ENCODE data around the gene RTN4RL1. TPM values are rescaled to one million over a fixed set of nuclear protein-coding genes. Genes with fewer than 3 reads are reported as not detected.
A peak's percentile ranks its signal among the peaks of the same experiment; 100 is the strongest.

Gene RTN4RL1
- total and polyA plus RNA-seq, 2 of the 4 experiments (the other 2 are of a cell fraction) = under 0.01 to 0.03 TPM

DNA sequence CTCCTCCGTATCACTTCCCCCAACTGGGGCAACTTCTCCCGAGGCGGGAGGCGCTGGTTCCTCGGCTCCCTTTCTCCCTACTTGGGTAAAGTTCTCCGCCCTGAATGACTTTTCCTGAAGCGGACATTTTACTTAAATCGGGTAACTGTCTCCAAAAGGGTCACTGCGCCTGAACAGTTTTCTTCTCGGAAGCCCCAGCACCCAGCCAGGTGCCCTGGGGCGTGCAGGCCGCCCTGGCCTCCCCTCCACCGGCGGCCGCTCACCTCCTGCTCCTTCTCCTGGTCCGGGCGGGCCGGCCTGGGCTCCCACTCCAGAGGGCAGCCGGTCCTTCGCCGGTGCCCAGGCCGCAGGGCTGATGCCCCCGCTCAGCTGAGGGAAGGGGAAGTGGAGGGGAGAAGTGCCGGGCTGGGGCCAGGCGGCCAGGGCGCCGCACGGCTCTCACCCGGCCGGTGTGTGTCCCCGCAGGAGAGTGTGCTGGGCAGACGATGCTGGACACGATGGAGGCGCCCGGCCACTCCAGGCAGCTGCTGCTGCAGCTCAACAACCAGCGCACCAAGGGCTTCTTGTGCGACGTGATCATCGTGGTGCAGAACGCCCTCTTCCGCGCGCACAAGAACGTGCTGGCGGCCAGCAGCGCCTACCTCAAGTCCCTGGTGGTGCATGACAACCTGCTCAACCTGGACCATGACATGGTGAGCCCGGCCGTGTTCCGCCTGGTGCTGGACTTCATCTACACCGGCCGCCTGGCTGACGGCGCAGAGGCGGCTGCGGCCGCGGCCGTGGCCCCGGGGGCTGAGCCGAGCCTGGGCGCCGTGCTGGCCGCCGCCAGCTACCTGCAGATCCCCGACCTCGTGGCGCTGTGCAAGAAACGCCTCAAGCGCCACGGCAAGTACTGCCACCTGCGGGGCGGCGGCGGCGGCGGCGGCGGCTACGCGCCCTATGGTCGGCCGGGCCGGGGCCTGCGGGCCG, 31.4 kb upstream of the RTN4RL1 start:
- Histone ChIP-seq H2AFZ (replicated peaks; ENCODE audit: low read length, poor library complexity) (peak overlapping the region; percentile 75), H2BK15ac (ENCODE audit: low read depth, low read length) (no peak overlapping the region), H4K5ac (ENCODE audit: low read depth, low read length) (peak overlapping the region; percentile 5), H2BK5ac (ENCODE audit: low read depth, low read length, poor library complexity, severe bottlenecking) (peak overlapping the region; percentile 95), H2AK9ac (replicated peaks; ENCODE audit: low read depth, low read length, poor library complexity) (peak overlapping the region; percentile 99), H3K23ac (ENCODE audit: low read depth, low read length) (peak overlapping the region; percentile 90), H3K4ac (ENCODE audit: low read depth, low read length) (peak overlapping the region; percentile 81), H2AK5ac (ENCODE audit: low read depth, low read length) (peak overlapping the region; percentile 98), H2BK20ac (ENCODE audit: low read depth, low read length) (no peak overlapping the region), H3K27me3 (ENCODE audit: control insufficient read depth, insufficient read depth, low read length) (no peaks in the 10 kb centered on the region), H3K27ac (ENCODE audit: insufficient read depth, low read length) (peak overlapping the region; percentile 98), H3K9ac (ENCODE audit: low read depth, low read length) (peak overlapping the region; percentile 96), H3K9me3 (ENCODE audit: control insufficient read depth, insufficient read depth, low read length) (no peaks in the 10 kb centered on the region), H3K18ac (ENCODE audit: low read depth, low read length) (peak overlapping the region; percentile 58), H3K56ac (ENCODE audit: extremely low read depth, insufficient read depth, low read length) (peak overlapping the region; percentile 92), H3K4me3 (ENCODE audit: insufficient read depth, low read depth, low read length) (peak overlapping the region; percentile 75), H4K20me1 (ENCODE audit: insufficient read depth, low read length) (peaks cover 32% of the 10 kb centered on the region), H3K79me1 (ENCODE audit: low read depth in 1 of 2, low read length in 2 of 2) (peaks cover 10 to 38% of the 10 kb centered on the region in 2 experiments; a peak in 3 of 4 replicates), H4K91ac (ENCODE audit: insufficient read depth, low read depth, low read length) (peak overlapping the region; percentile 84), H3K4me2 (ENCODE audit: low read depth, low read length) (peak overlapping the region; percentile 48), H3K9me1 (ENCODE audit: insufficient read depth, low read length) (0 out of 2 replicates have a peak, but pooled peaks cover 7% of the 10 kb centered on the region), H3K36me3 (ENCODE audit: control insufficient read depth, insufficient read depth, low read length) (peaks cover 43% of the 10 kb centered on the region), H3K4me1 (ENCODE audit: control insufficient read depth, insufficient read depth, low read length) (peaks cover 33% of the 10 kb centered on the region), H3K14ac (replicated peaks; ENCODE audit: low read depth, low read length) (peak overlapping the region; percentile 91), H4K8ac (ENCODE audit: low read depth in 2 of 2, low read length in 2 of 2) (peak overlapping the region; percentile 31 to 72; a peak in 3 of 4 replicates), H2BK120ac (ENCODE audit: low read depth, low read length) (peak overlapping the region; percentile 72)
- in situ Hi-C loops (cut with MboI; ENCODE audit: low sequenced_read_pairs) (no loop called here), intact Hi-C loops (cut with micrococcal nuclease) (no loop called here), dilution Hi-C loops (cut with HindIII; ENCODE audit: low sequenced_read_pairs, unreplicated experiment) (no loop called here)
- TF ChIP-seq, protein P1, sequence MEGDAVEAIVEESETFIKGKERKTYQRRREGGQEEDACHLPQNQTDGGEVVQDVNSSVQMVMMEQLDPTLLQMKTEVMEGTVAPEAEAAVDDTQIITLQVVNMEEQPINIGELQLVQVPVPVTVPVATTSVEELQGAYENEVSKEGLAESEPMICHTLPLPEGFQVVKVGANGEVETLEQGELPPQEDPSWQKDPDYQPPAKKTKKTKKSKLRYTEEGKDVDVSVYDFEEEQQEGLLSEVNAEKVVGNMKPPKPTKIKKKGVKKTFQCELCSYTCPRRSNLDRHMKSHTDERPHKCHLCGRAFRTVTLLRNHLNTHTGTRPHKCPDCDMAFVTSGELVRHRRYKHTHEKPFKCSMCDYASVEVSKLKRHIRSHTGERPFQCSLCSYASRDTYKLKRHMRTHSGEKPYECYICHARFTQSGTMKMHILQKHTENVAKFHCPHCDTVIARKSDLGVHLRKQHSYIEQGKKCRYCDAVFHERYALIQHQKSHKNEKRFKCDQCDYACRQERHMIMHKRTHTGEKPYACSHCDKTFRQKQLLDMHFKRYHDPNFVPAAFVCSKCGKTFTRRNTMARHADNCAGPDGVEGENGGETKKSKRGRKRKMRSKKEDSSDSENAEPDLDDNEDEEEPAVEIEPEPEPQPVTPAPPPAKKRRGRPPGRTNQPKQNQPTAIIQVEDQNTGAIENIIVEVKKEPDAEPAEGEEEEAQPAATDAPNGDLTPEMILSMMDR (conservative IDR thresholded peaks at IDR 0.05; ENCODE audit: low read depth, low read length) = 0 out of 2 replicates have a peak, but pooled peaks have one; percentile 6
- 0 out of 2 replicates have a peak, but pooled peaks have one; percentile 5 for TF ChIP-seq MAZ (IDR thresholded peaks at IDR 0.05; ENCODE audit: borderline replicate concordance, low read depth, low read length)
- TF ChIP-seq, protein P2, sequence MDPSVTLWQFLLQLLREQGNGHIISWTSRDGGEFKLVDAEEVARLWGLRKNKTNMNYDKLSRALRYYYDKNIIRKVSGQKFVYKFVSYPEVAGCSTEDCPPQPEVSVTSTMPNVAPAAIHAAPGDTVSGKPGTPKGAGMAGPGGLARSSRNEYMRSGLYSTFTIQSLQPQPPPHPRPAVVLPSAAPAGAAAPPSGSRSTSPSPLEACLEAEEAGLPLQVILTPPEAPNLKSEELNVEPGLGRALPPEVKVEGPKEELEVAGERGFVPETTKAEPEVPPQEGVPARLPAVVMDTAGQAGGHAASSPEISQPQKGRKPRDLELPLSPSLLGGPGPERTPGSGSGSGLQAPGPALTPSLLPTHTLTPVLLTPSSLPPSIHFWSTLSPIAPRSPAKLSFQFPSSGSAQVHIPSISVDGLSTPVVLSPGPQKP (IDR thresholded peaks at IDR 0.05; ENCODE audit: borderline replicate concordance, low read depth, low read length) = no peak
- ATAC-seq (ENCODE audit: low read depth) = no peak
- POLR2A ChIA-PET (ENCODE audit: unreplicated experiment) = interaction anchor here (0.6 to 1.3 kb wide), 3 partner anchors 28 to 188 kb away, joined by 3 to 4 read pairs (median 4); no protein-coding TSS in a partner anchor
- peak; percentile 64 for DNase-seq
- WGBS, 2 experiments (ENCODE audit: extremely low coverage in 2 of 2, insufficient read length in 1 of 2) = 2% methylated on average over 53 of the region's 85 CpGs; no CpG with 5 or more reads in 1 of the 2 experiments
- CTCF ChIA-PET = interaction anchor here (1.0 to 6.3 kb wide), 4 partner anchors 15 to 359 kb away, joined by 3 to 57 read pairs (median 4); no protein-coding TSS in a partner anchor
- BruUV-seq (replicated peaks) = no TSS peak
